Hepatocyte (in vitro differentiated cells): ENCODE results near the gene SVBP.

Experiments
- EZH2 ChIP-seq: fragments of 200-600 bp; sonication (generic); IDR thresholded peaks from 2 replicates; pipeline ENCODE4 v1.6.1; 2016; ENCODE audit warnings: antibody characterized with exemption, mild to moderate bottlenecking, borderline replicate concordance
- EZH2phosphoT487 ChIP-seq: fragments of 200-600 bp; sonication (generic); IDR thresholded peaks from one replicate; pipeline ENCODE4 v1.6.1; 2018; ENCODE audit warnings: antibody characterized with exemption, mild to moderate bottlenecking, low read depth, moderate library complexity; ENCODE audit not compliant: unreplicated experiment, severe bottlenecking
- TF ChIP-seq, protein P1 (sequence below): fragments of 200-600 bp; sonication (generic); IDR thresholded peaks from 2 replicates; pipeline ENCODE4 v1.5.1; 2016; ENCODE audit warnings: antibody characterized with exemption, mild to moderate bottlenecking; ENCODE audit not compliant: poor library complexity

DNA sequence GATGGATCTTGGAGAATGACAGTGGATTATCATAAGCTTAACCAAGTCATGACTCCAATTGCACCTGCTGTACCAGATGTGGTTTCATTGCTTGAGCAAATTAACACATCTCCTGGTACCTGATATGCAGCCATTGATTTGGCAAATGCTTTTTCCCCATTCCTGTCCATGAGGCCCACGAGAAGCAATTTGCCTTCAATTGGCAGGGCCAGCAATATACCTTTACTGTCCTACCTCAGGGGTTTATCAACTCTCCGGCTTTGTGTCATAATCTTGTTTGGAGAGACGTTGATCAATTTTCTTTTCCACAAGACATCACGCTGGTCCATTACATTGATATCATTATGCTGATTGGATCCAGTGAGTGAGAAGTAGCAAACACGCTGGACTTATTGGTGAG lies 49.4 kb upstream of the SVBP start:
- TF ChIP-seq, protein P1, sequence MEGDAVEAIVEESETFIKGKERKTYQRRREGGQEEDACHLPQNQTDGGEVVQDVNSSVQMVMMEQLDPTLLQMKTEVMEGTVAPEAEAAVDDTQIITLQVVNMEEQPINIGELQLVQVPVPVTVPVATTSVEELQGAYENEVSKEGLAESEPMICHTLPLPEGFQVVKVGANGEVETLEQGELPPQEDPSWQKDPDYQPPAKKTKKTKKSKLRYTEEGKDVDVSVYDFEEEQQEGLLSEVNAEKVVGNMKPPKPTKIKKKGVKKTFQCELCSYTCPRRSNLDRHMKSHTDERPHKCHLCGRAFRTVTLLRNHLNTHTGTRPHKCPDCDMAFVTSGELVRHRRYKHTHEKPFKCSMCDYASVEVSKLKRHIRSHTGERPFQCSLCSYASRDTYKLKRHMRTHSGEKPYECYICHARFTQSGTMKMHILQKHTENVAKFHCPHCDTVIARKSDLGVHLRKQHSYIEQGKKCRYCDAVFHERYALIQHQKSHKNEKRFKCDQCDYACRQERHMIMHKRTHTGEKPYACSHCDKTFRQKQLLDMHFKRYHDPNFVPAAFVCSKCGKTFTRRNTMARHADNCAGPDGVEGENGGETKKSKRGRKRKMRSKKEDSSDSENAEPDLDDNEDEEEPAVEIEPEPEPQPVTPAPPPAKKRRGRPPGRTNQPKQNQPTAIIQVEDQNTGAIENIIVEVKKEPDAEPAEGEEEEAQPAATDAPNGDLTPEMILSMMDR: no peak
- no peak for TF ChIP-seq EZH2
- TF ChIP-seq EZH2phosphoT487: no peak
